Measurements from ENCODE around the gene LITAFD. TPM values are rescaled to one million over a fixed set of nuclear protein-coding genes. Genes with fewer than 3 reads are reported as not detected.

Gene LITAFD
- total and polyA plus RNA-seq, 9 donors: not detected

- no peak for DNase-seq
- TF ChIP-seq, protein P1, sequence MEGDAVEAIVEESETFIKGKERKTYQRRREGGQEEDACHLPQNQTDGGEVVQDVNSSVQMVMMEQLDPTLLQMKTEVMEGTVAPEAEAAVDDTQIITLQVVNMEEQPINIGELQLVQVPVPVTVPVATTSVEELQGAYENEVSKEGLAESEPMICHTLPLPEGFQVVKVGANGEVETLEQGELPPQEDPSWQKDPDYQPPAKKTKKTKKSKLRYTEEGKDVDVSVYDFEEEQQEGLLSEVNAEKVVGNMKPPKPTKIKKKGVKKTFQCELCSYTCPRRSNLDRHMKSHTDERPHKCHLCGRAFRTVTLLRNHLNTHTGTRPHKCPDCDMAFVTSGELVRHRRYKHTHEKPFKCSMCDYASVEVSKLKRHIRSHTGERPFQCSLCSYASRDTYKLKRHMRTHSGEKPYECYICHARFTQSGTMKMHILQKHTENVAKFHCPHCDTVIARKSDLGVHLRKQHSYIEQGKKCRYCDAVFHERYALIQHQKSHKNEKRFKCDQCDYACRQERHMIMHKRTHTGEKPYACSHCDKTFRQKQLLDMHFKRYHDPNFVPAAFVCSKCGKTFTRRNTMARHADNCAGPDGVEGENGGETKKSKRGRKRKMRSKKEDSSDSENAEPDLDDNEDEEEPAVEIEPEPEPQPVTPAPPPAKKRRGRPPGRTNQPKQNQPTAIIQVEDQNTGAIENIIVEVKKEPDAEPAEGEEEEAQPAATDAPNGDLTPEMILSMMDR (IDR thresholded peaks at IDR 0.05): no peak
- TF ChIP-seq POLR2A (IDR thresholded peaks at IDR 0.05) (no peak), EP300 (IDR thresholded peaks at IDR 0.05) (no peak)
- H3K9me3 ChIP-seq: no peaks in the 10 kb centered on the region
- no peaks in the 10 kb centered on the region for H3K36me3 ChIP-seq
- intact Hi-C loops (cut with DNase I): no loop called here
- no peak overlapping the region for H3K27ac ChIP-seq
- 87 to 92% (median 91%) methylated on average over 1 of the region's 1 CpG for WGBS, 3 donors
- no peaks in the 10 kb centered on the region for H3K27me3 ChIP-seq
- no peaks in the 10 kb centered on the region for H3K4me1 ChIP-seq (ENCODE audit: insufficient read depth)
- no peak overlapping the region for H3K4me3 ChIP-seq
Measured at GRCh38 chr16:8910811-8911210, 28.7 kb downstream of the LITAFD start.

DNA sequence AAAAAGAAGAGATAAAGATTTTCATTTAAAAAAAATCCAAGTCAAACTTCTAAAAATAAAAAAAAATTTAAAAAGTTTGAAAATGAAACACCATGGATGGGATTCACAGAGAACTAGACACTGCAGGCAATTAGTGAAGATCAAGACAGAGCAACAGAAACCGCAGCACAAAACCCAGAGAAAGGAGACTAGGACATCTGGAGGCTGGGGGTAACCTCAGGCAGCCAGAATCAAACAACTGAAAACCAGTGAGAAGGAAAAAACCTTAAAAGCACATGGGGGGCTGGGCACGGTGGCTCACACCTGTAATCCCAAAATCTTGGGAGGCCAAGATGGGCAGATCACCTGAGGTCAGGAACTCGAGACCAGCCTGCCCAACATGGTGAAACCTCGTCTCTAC is 30.6 kb downstream of the LITAFD start:
- no peaks in the 10 kb centered on the region for H3K27me3 ChIP-seq

GRCh38 chr16:8914098-8914497 is 31.9 kb downstream of the LITAFD start:
- WGBS, 3 donors: 96 to 97% (median 96%) methylated on average over 3 of the region's 3 CpGs
- intact Hi-C loops (cut with DNase I): no loop called here

More for the DNA sequence above, 30.6 kb downstream of the LITAFD start:
- no peaks in the 10 kb centered on the region for H3K4me1 ChIP-seq (ENCODE audit: insufficient read depth)
- intact Hi-C loops (cut with DNase I): no loop called here
- no peak overlapping the region for H3K4me3 ChIP-seq
- 88 to 93% (median 92%) methylated on average over 4 of the region's 4 CpGs for WGBS, 3 donors
- no peaks in the 10 kb centered on the region for H3K36me3 ChIP-seq
- DNase-seq: no peak
- no peak for TF ChIP-seq POLR2A (IDR thresholded peaks at IDR 0.05)
- no peak for TF ChIP-seq EP300 (IDR thresholded peaks at IDR 0.05)
- TF ChIP-seq, protein P1 (IDR thresholded peaks at IDR 0.05): no peak
- H3K9me3 ChIP-seq: no peaks in the 10 kb centered on the region
- H3K27ac ChIP-seq: no peak overlapping the region

GRCh38 chr16:8915722-8916301 is 33.7 kb downstream of the LITAFD start:
- WGBS, 3 donors: 92 to 95% (median 93%) methylated on average over 7 of the region's 7 CpGs
- H3K36me3 ChIP-seq: no peaks in the 10 kb centered on the region
- intact Hi-C loops (cut with DNase I): no loop called here
- H3K9me3 ChIP-seq: no peaks in the 10 kb centered on the region
- no peak overlapping the region for H3K27ac ChIP-seq
- TF ChIP-seq EP300 (IDR thresholded peaks at IDR 0.05) (no peak), POLR2A (IDR thresholded peaks at IDR 0.05) (no peak)
- TF ChIP-seq, protein P1 (IDR thresholded peaks at IDR 0.05): no peak
- DNase-seq: no peak
- no peaks in the 10 kb centered on the region for H3K4me1 ChIP-seq (ENCODE audit: insufficient read depth)
- no peaks in the 10 kb centered on the region for H3K27me3 ChIP-seq
- no peak overlapping the region for H3K4me3 ChIP-seq

More at GRCh38 chr16:8914098-8914497, 31.9 kb downstream of the LITAFD start:
- H3K9me3 ChIP-seq: no peaks in the 10 kb centered on the region
- H3K4me1 ChIP-seq (ENCODE audit: insufficient read depth): no peaks in the 10 kb centered on the region
- H3K4me3 ChIP-seq: no peak overlapping the region
- TF ChIP-seq POLR2A (IDR thresholded peaks at IDR 0.05) (no peak), EP300 (IDR thresholded peaks at IDR 0.05) (no peak)
- TF ChIP-seq, protein P1 (IDR thresholded peaks at IDR 0.05): no peak
- H3K27me3 ChIP-seq: no peaks in the 10 kb centered on the region
- no peak for DNase-seq
- no peaks in the 10 kb centered on the region for H3K36me3 ChIP-seq
- H3K27ac ChIP-seq: no peak overlapping the region
